Smooth muscle cell (in vitro differentiated cells): ENCODE results near the gene AASS. TPM values are rescaled to one million over a fixed set of nuclear protein-coding genes. Genes with fewer than 3 reads are reported as not detected.

Experiments used
- DNase-seq: peaks from one replicate; lab custom pipeline; 2025; ENCODE audit not compliant: unreplicated experiment; lab: John Stamatoyannopoulos, UW
- H2AFZ ChIP-seq: fragments of 200-600 bp; sonication (generic); 2 replicates; pipeline ENCODE4 v1.6.0; 2016; ENCODE audit warnings: antibody characterized with exemption, low read depth, mild to moderate bottlenecking
- H3F3A ChIP-seq: fragments of 200-600 bp; sonication (generic); 2 replicates; pipeline ENCODE4 v1.6.0; 2017; ENCODE audit warnings: antibody characterized with exemption, low read depth
- H3K27ac ChIP-seq: fragments of 200-600 bp; sonication (generic); 2 replicates; pipeline ENCODE4 v1.5.1; 2016; ENCODE audit warnings: low read depth, mild to moderate bottlenecking
- H3K27me3 ChIP-seq: fragments of 200-600 bp; sonication (generic); 2 replicates; pipeline ENCODE4 v1.6.1; 2016; ENCODE audit warnings: low read depth, mild to moderate bottlenecking
- H3K36me3 ChIP-seq: fragments of 200-600 bp; sonication (generic); 2 replicates; pipeline ENCODE4 v1.5.1; 2016; ENCODE audit warnings: low read depth
- H3K4me1 ChIP-seq: fragments of 200-600 bp; sonication (generic); 2 replicates; pipeline ENCODE4 v1.5.1; 2016; ENCODE audit warnings: low read depth
- H3K4me2 ChIP-seq: fragments of 200-600 bp; sonication (generic); 2 replicates; pipeline ENCODE4 v1.6.0; 2016; ENCODE audit warnings: mild to moderate bottlenecking
- H3K4me3 ChIP-seq: fragments of 200-600 bp; sonication (generic); 2 replicates; pipeline ENCODE4 v1.5.1; 2016; ENCODE audit warnings: mild to moderate bottlenecking
- H3K79me2 ChIP-seq: fragments of 200-600 bp; sonication (generic); 2 replicates; pipeline ENCODE4 v1.6.0; 2016; ENCODE audit warnings: low read depth, mild to moderate bottlenecking
- H3K9ac ChIP-seq: fragments of 200-600 bp; sonication (generic); 2 replicates; pipeline ENCODE4 v1.6.0; 2016; ENCODE audit warnings: low read depth
- H3K9me3 ChIP-seq: fragments of 200-600 bp; sonication (generic); replicated peaks from 2 replicates; pipeline ENCODE4 v1.5.1; 2016; ENCODE audit warnings: low read depth
- H4K20me1 ChIP-seq: fragments of 200-600 bp; sonication (generic); 2 replicates; pipeline ENCODE4 v1.6.0; 2016; ENCODE audit warnings: low read depth
- CTCF ChIP-seq: fragments of 200-600 bp; sonication (generic); IDR thresholded peaks from 2 replicates; pipeline ENCODE4 v1.5.1; 2017; ENCODE audit warnings: borderline replicate concordance, mild to moderate bottlenecking, antibody characterized with exemption; ENCODE audit not compliant: insufficient read depth, poor library complexity, severe bottlenecking
- WGBS: methylation state at CpG from one replicate; pipeline ENCODE4 v1.1.7; 2016; ENCODE audit warnings: low lambda C conversion rate; 5-methylcytosine and 5-hydroxymethylcytosine counted together
- polyA plus RNA-seq: library from polyadenylated mRNA; unstranded; fragments of >200 nt; fragmentation: Nextera tagmentation; extraction: Ambion mirVana; gene quantifications from 2 replicates; pipeline ENCODE4 v1.2.1, GENCODE V29; 2016
- total RNA-seq: library from RNA; depleted of rRNA; stranded (reverse); fragments of >200 nt; gene quantifications from 2 replicates; pipeline ENCODE4 v1.2.3, GENCODE V29; 2014

AASS gene
- total and polyA plus RNA-seq, 2 experiments from 2014 or later = 9.8 to 23.8 TPM

- Histone ChIP-seq H3K4me3 (no peak overlapping the region), H3K9ac (no peak overlapping the region), H3K27me3 (no peaks in the 10 kb centered on the region), H4K20me1 (no peaks in the 10 kb centered on the region), H3K79me2 (no peaks in the 10 kb centered on the region), H3K36me3 (no peaks in the 10 kb centered on the region), H3K27ac (no peak overlapping the region), H3F3A (no peaks in the 10 kb centered on the region), H2AFZ (no peak overlapping the region), H3K4me2 (no peak overlapping the region), H3K4me1 (no peaks in the 10 kb centered on the region), H3K9me3 (no peaks in the 10 kb centered on the region)
- no peak for TF ChIP-seq CTCF
- no peak for DNase-seq
Observed at GRCh38 chr7:122063146-122063545, 80.9 kb downstream of the AASS start.

- Histone ChIP-seq H3K27me3 (no peaks in the 10 kb centered on the region), H3K4me2 (no peak overlapping the region), H3K4me3 (no peak overlapping the region), H3K4me1 (no peaks in the 10 kb centered on the region), H3K9me3 (no peaks in the 10 kb centered on the region), H3K36me3 (no peaks in the 10 kb centered on the region), H3F3A (no peaks in the 10 kb centered on the region), H4K20me1 (no peaks in the 10 kb centered on the region), H3K79me2 (no peaks in the 10 kb centered on the region), H3K27ac (no peak overlapping the region), H2AFZ (no peak overlapping the region), H3K9ac (no peak overlapping the region)
- WGBS = 72% methylated on average over 4 of the region's 4 CpGs
- no peak for DNase-seq
- TF ChIP-seq CTCF = no peak
Observed at GRCh38 chr7:122059542-122059941, 84.5 kb downstream of the AASS start.

- Histone ChIP-seq H3K27ac (no peak overlapping the region), H3K4me2 (no peak overlapping the region), H2AFZ (no peak overlapping the region), H3K27me3 (no peaks in the 10 kb centered on the region), H3K9me3 (no peaks in the 10 kb centered on the region), H3F3A (no peaks in the 10 kb centered on the region), H3K79me2 (no peaks in the 10 kb centered on the region), H3K36me3 (no peaks in the 10 kb centered on the region), H3K4me3 (no peak overlapping the region), H4K20me1 (no peaks in the 10 kb centered on the region), H3K4me1 (no peaks in the 10 kb centered on the region), H3K9ac (no peak overlapping the region)
- 80% methylated on average over 2 of the region's 2 CpGs for WGBS
- no peak for DNase-seq
- no peak for TF ChIP-seq CTCF
Observed at GRCh38 chr7:122056977-122057376, 87.1 kb downstream of the AASS start.

GRCh38 chr7:122055073-122055472 is 89.0 kb downstream of the AASS start:
- WGBS = 88% methylated on average over 1 of the region's 1 CpG
- Histone ChIP-seq H3K4me1 (no peaks in the 10 kb centered on the region), H3K36me3 (no peaks in the 10 kb centered on the region), H2AFZ (no peak overlapping the region), H3K79me2 (no peaks in the 10 kb centered on the region), H3F3A (no peaks in the 10 kb centered on the region), H3K4me3 (no peak overlapping the region), H3K4me2 (no peak overlapping the region), H3K9me3 (no peaks in the 10 kb centered on the region), H3K27me3 (no peaks in the 10 kb centered on the region), H3K27ac (no peak overlapping the region), H3K9ac (no peak overlapping the region), H4K20me1 (no peaks in the 10 kb centered on the region)
- TF ChIP-seq CTCF = no peak
- no peak for DNase-seq
